H1 (cell line): ENCODE results near the gene NEGR1. TPM values are rescaled to one million over a fixed set of nuclear protein-coding genes. Genes with fewer than 3 reads are reported as not detected.

Source experiments
- CTCF ChIA-PET: fragments of 300-600 bp; sonication (Branson Sonifier 250); formaldehyde crosslinking; loops from one replicate; lab custom pipeline; 2021; ENCODE audit not compliant: partially characterized antibody; lab: Charles Lee
- POLR2A ChIA-PET: fragments of 300-600 bp; sonication (Branson Sonifier 250); formaldehyde crosslinking; loops from one replicate; lab custom pipeline; 2021; ENCODE audit warnings: inconsistent platforms; ENCODE audit not compliant: partially characterized antibody; lab: Charles Lee
- DNase-seq, 2 experiments: peaks; one replicate each; pipeline versions ENCODE4 v3.0.0 to v3.0.0-alpha.2; 2010 to 2022; ENCODE audit warnings: low spot score in 2 of 2, low read depth in 1 of 2, mixed read lengths in 1 of 2
- FAIRE-seq: peaks from 2 replicates; lab custom pipeline; 2011; peaks lifted over from hg19 to GRCh38; lab: Jason Lieb, UNC
- H2AFZ ChIP-seq: 2 replicates; pipeline ENCODE4 v1.8.1; 2012; ENCODE audit warnings: low read length, inconsistent platforms
- H2AK5ac ChIP-seq: 2 replicates; pipeline ENCODE4 v1.6.1; 2013; ENCODE audit warnings: low read depth, low read length
- H2BK120ac ChIP-seq: replicated peaks from 2 replicates; pipeline ENCODE3; 2013; ENCODE audit warnings: low read depth, low read length, inconsistent platforms
- H2BK12ac ChIP-seq: 2 replicates; pipeline ENCODE4 v1.6.1; 2013; ENCODE audit warnings: low read depth, low read length
- H2BK15ac ChIP-seq: 2 replicates; pipeline ENCODE4 v1.6.1; 2013; ENCODE audit warnings: low read length
- H2BK20ac ChIP-seq: 2 replicates; pipeline ENCODE4 v1.6.1; 2013; ENCODE audit warnings: low read length
- H2BK5ac ChIP-seq: 2 replicates; pipeline ENCODE4 v1.6.1; 2013; ENCODE audit warnings: low read depth, low read length
- H3K14ac ChIP-seq: 2 replicates; pipeline ENCODE4 v1.6.1; 2013; ENCODE audit warnings: inconsistent platforms; ENCODE audit not compliant: insufficient read length
- H3K18ac ChIP-seq: 2 replicates; pipeline ENCODE4 v1.6.1; 2013; ENCODE audit warnings: low read length; ENCODE audit errors: extremely low read depth
- H3K23ac ChIP-seq: 2 replicates; pipeline ENCODE4 v1.6.1; 2013; ENCODE audit warnings: inconsistent platforms; ENCODE audit not compliant: insufficient read length
- H3K23me2 ChIP-seq: 2 replicates; pipeline ENCODE4 v1.6.1; 2013; ENCODE audit warnings: low read depth, low read length
- H3K27ac ChIP-seq: 2 replicates; pipeline ENCODE4 v1.6.1; 2011; ENCODE audit warnings: low read depth, low read length, inconsistent platforms
- H3K27me3 ChIP-seq, 4 experiments: replicated peaks in 1 of 4; 1 replicate in 1 of 4; 2 replicates in 3 of 4; pipeline versions ENCODE4 v1.6.1 to v1.8.1; 2011 to 2013; ENCODE audit warnings: low read length in 3 of 4, mild to moderate bottlenecking in 3 of 4, inconsistent platforms in 2 of 4, mixed read lengths in 2 of 4, moderate library complexity in 1 of 4; ENCODE audit not compliant: control insufficient read depth in 3 of 4, insufficient read depth in 3 of 4; ENCODE audit errors: extremely low read depth in 1 of 4
- H3K36me3 ChIP-seq, 4 experiments: 2 replicates each; pipeline versions ENCODE4 v1.6.1 to v1.8.1; 2011 to 2013; ENCODE audit warnings: mild to moderate bottlenecking in 4 of 4, low read length in 3 of 4, moderate library complexity in 2 of 4, control low read depth in 1 of 4, inconsistent platforms in 1 of 4; ENCODE audit not compliant: insufficient read depth in 4 of 4, control insufficient read depth in 2 of 4
- H3K4ac ChIP-seq: replicated peaks from 2 replicates; pipeline ENCODE3; 2013; ENCODE audit warnings: low read length, low read depth, mixed read lengths, inconsistent platforms; ENCODE audit not compliant: insufficient read length
- H3K4me1 ChIP-seq, 4 experiments: replicated peaks in 1 of 4; 1 replicate in 1 of 4; 2 replicates in 3 of 4; pipeline versions ENCODE4 v1.6.1 to v1.8.1; 2011 to 2013; ENCODE audit warnings: low read length in 3 of 4, inconsistent platforms in 2 of 4, mixed read lengths in 1 of 4; ENCODE audit not compliant: insufficient read depth in 4 of 4, control insufficient read depth in 3 of 4
- H3K4me2 ChIP-seq, 2 experiments: 2 replicates each; pipeline versions ENCODE4 v1.6.1 to v1.8.1; 2011 to 2013; ENCODE audit warnings: low read depth in 2 of 2, low read length in 2 of 2, control low read depth in 1 of 2, inconsistent platforms in 1 of 2, mild to moderate bottlenecking in 1 of 2; ENCODE audit not compliant: insufficient read depth in 1 of 2
- H3K4me3 ChIP-seq, 4 experiments: fragments of 200-600, 300-600 bp in 1 of 4; sonication (generic), shearing (Covaris generic), sonication (Bioruptor Twin) in 1 of 4; 2 replicates each; pipeline versions ENCODE4 v1.5.1 to v1.8.1; 2011 to 2016; ENCODE audit warnings: low read length in 4 of 4, low read depth in 3 of 4, control low read depth in 2 of 4, inconsistent platforms in 2 of 4, mild to moderate bottlenecking in 2 of 4, mixed read lengths in 1 of 4, moderate library complexity in 1 of 4; ENCODE audit not compliant: insufficient read depth in 2 of 4; ENCODE audit errors: extremely low read depth in 1 of 4
- H3K56ac ChIP-seq: replicated peaks from 2 replicates; pipeline ENCODE3; 2013; ENCODE audit warnings: low read depth, mild to moderate bottlenecking, mixed read lengths, low read length, inconsistent platforms; ENCODE audit not compliant: insufficient read length
- H3K79me1 ChIP-seq: 2 replicates; pipeline ENCODE4 v1.6.1; 2013; ENCODE audit warnings: low read depth, low read length, control low read depth
- H3K79me2 ChIP-seq, 2 experiments: 2 replicates each; pipeline versions ENCODE4 v1.6.1 to v1.8.1; 2012 to 2013; ENCODE audit warnings: low read length in 2 of 2, mild to moderate bottlenecking in 2 of 2, inconsistent platforms in 1 of 2; ENCODE audit not compliant: insufficient read depth in 2 of 2, control insufficient read depth in 1 of 2
- H3K9ac ChIP-seq, 4 experiments: replicated peaks in 1 of 4; 1 replicate in 1 of 4; 2 replicates in 3 of 4; pipeline versions ENCODE4 v1.6.1 to v1.8.1; 2011 to 2013; ENCODE audit warnings: low read depth in 3 of 4, low read length in 3 of 4, control low read depth in 2 of 4, mild to moderate bottlenecking in 2 of 4, moderate library complexity in 2 of 4, inconsistent platforms in 1 of 4; ENCODE audit errors: extremely low read depth in 1 of 4
- H3K9me3 ChIP-seq, 2 experiments: 2 replicates each; pipeline versions ENCODE4 v1.6.1 to v1.8.1; 2012 to 2013; ENCODE audit warnings: mild to moderate bottlenecking in 2 of 2, moderate library complexity in 2 of 2, control low read depth in 1 of 2, inconsistent platforms in 1 of 2, low read depth in 1 of 2, low read length in 1 of 2, mixed read lengths in 1 of 2; ENCODE audit not compliant: insufficient read depth in 2 of 2
- H4K20me1 ChIP-seq, 2 experiments: replicated peaks in 1 of 2; 2 replicates each; pipeline versions ENCODE3 to v1.8.1; 2011 to 2013; ENCODE audit warnings: inconsistent platforms in 2 of 2, low read length in 2 of 2, mild to moderate bottlenecking in 1 of 2; ENCODE audit not compliant: insufficient read depth in 2 of 2, control insufficient read depth in 1 of 2
- H4K5ac ChIP-seq: 2 replicates; pipeline ENCODE4 v1.6.1; 2013; ENCODE audit warnings: low read length, low read depth, mixed read lengths, inconsistent platforms; ENCODE audit not compliant: insufficient read length
- H4K8ac ChIP-seq: 2 replicates; pipeline ENCODE4 v1.8.0; 2013; ENCODE audit warnings: mild to moderate bottlenecking, moderate library complexity, low read length, inconsistent platforms; ENCODE audit not compliant: insufficient read depth; ENCODE audit errors: extremely low read depth
- H4K91ac ChIP-seq: replicated peaks from 2 replicates; pipeline ENCODE3; 2013; ENCODE audit warnings: low read length, mixed read lengths, inconsistent platforms; ENCODE audit not compliant: insufficient read length
- CREB1 ChIP-seq: IDR thresholded peaks from 2 replicates; pipeline ENCODE4 v1.6.1; 2012; ENCODE audit warnings: inconsistent platforms
- KDM1A ChIP-seq: fragments of 200-600, 300-600 bp; sonication (generic); IDR thresholded peaks from 2 replicates; pipeline ENCODE4 v1.7.1; 2016; ENCODE audit warnings: mild to moderate bottlenecking, low read length, borderline replicate concordance
- MAFK ChIP-seq: IDR thresholded peaks from 2 replicates; pipeline ENCODE4 v1.6.1; 2012; ENCODE audit warnings: low read depth, mild to moderate bottlenecking, improper control_type of control experiment, low read length
- NANOG ChIP-seq: IDR thresholded peaks from 2 replicates; pipeline ENCODE4 v1.6.1; 2011; ENCODE audit warnings: low read length, low read depth, mild to moderate bottlenecking, inconsistent platforms; ENCODE audit not compliant: insufficient read depth, poor library complexity, severe bottlenecking
- POLR2A ChIP-seq, 2 experiments: IDR thresholded peaks; 1 replicate in 1 of 2; 2 replicates in 1 of 2; pipeline ENCODE4 v1.6.1; 2011; ENCODE audit warnings: low read depth in 2 of 2, low read length in 2 of 2, mild to moderate bottlenecking in 2 of 2; ENCODE audit errors: control extremely low read depth in 1 of 2
- RBBP5 ChIP-seq: IDR thresholded peaks from 2 replicates; pipeline ENCODE4 v1.7.1; 2012; ENCODE audit warnings: low read depth, mild to moderate bottlenecking, inconsistent platforms, low read length, moderate library complexity, borderline replicate concordance
- SAP30 ChIP-seq: fragments of 300-600 bp; sonication (generic); IDR thresholded peaks from 2 replicates; pipeline ENCODE4 v1.7.1; 2012; ENCODE audit warnings: low read length, moderate library complexity, mild to moderate bottlenecking, inconsistent platforms; ENCODE audit not compliant: insufficient read depth, insufficient replicate concordance
- SIX5 ChIP-seq: IDR thresholded peaks from 2 replicates; pipeline ENCODE4 v1.6.1; 2011; ENCODE audit warnings: mild to moderate bottlenecking, low read depth, low read length
- TAF7 ChIP-seq: optimal IDR thresholded peaks from 2 replicates; pipeline ENCODE3; 2011; ENCODE audit warnings: low read depth, mild to moderate bottlenecking, inconsistent platforms, low read length, moderate library complexity, borderline replicate concordance
- WGBS, 2 experiments: shearing (Covaris generic) in 1 of 2; methylation state at CpG; one replicate each; pipeline versions ENCODE4 v1.1.6 to v1.1.7; 2013 to 2015; ENCODE audit warnings: low lambda C conversion rate in 2 of 2, mixed read lengths in 2 of 2, inconsistent platforms in 1 of 2, low coverage in 1 of 2, missing lambda C conversion rate in 1 of 2; ENCODE audit not compliant: insufficient replicate concordance in 2 of 2, insufficient coverage in 1 of 2, insufficient read length in 1 of 2; ENCODE audit errors: extremely low coverage in 1 of 2, missing lambda C conversion rate in 1 of 2; 5-methylcytosine and 5-hydroxymethylcytosine counted together
- polyA plus RNA-seq, 7 experiments: library from polyadenylated mRNA; depleted of rRNA in 3 of 7; stranded (reverse) in 5 of 7; unstranded in 2 of 7; fragments of >200 nt in 5 of 7; fragments of 200-250 nt in 2 of 7; gene quantifications; 1 replicate in 5 of 7; 2 replicates in 1 of 7; 4 replicates in 1 of 7; pipeline versions ENCODE4 v1.2.1 to v1.2.3, GENCODE V29; 2011 to 2013; ENCODE audit warnings: missing spikeins in 2 of 7, mixed read lengths in 2 of 7
- total RNA-seq: library from RNA; stranded (reverse); fragmentation: NEBNext Ultra II Directional; extraction: Animal tissue kit (Norgen Biotek cat#: 25700); gene quantifications from 2 replicates; pipeline ENCODE4 v1.2.1, GENCODE V29; 2021
- TF ChIP-seq, protein P1 (sequence below), 3 experiments: IDR thresholded peaks; 1 replicate in 2 of 3; 2 replicates in 1 of 3; pipeline versions ENCODE4 v1.5.1 to v1.6.1; 2011; ENCODE audit warnings: low read length in 3 of 3, mild to moderate bottlenecking in 3 of 3, inconsistent platforms in 2 of 3, low read depth in 1 of 3, moderate library complexity in 1 of 3; ENCODE audit not compliant: insufficient read depth in 1 of 3; ENCODE audit errors: control extremely low read depth in 1 of 3
- TF ChIP-seq, protein P2 (sequence below): IDR thresholded peaks from 2 replicates; pipeline ENCODE4 v1.6.1; 2012; ENCODE audit warnings: inconsistent platforms

NEGR1 gene
- total and polyA plus RNA-seq, 2 of the 8 experiments (the other 6 are each of a cell fraction or from before 2014, with no cell fraction given) = 0.71 to 1.3 TPM

DNA sequence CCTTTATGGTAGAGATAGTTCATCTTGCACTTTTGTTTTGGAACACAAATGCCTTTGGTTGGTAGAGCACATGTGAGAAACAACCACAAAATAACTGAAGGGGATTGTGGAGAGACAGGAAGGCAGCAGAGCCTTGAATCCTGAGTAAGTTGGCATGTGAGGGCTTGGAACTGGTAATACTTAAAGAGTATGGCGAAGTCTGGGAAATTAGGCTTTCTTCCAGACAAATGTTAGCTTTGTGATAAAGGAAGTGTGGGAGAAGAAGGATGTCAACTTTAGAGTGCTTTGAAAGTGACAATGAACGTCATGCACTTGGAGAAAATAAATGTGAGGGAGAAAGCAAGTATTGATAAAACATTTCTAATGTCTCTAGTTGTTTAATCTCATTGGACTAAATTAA is 725.2 kb downstream of the NEGR1 start:
- no peaks in the 10 kb centered on the region for H3K36me3 ChIP-seq
- no peak overlapping the region for H3K9ac ChIP-seq
- ChIA-PET CTCF (no interaction called here), POLR2A (no interaction called here)
- H4K20me1 ChIP-seq = no peaks in the 10 kb centered on the region
- no peak overlapping the region for H4K8ac ChIP-seq
- 88% methylated on average over 2 of the region's 2 CpGs; no CpG with 5 or more reads in 1 of the 2 experiments for WGBS, 2 experiments
- H3K14ac ChIP-seq = no peak overlapping the region
- no peaks in the 10 kb centered on the region; a peak in 1 of 7 replicates for H3K27me3 ChIP-seq
- no peak overlapping the region for H2BK5ac ChIP-seq
- DNase-seq (no peak), FAIRE-seq (no peak)
- H3K18ac ChIP-seq = no peak overlapping the region
- H3K79me1 ChIP-seq = no peaks in the 10 kb centered on the region
- H4K91ac ChIP-seq = no peak overlapping the region
- H3K23ac ChIP-seq = no peak overlapping the region
- no peak overlapping the region for H3K27ac ChIP-seq
- H3K4me1 ChIP-seq = no peaks in the 10 kb centered on the region
- no peak overlapping the region for H3K4me2 ChIP-seq
- H3K4me3 ChIP-seq = no peak overlapping the region
- H3K4ac ChIP-seq = no peak overlapping the region
- no peak overlapping the region for H4K5ac ChIP-seq
- H2BK15ac ChIP-seq = no peak overlapping the region
- no peaks in the 10 kb centered on the region for H3K9me3 ChIP-seq
- H2BK12ac ChIP-seq = no peak overlapping the region
- no peak overlapping the region for H2BK20ac ChIP-seq
- H3K56ac ChIP-seq = no peak overlapping the region
- no peak overlapping the region for H2AK5ac ChIP-seq
- no peaks in the 10 kb centered on the region for H3K23me2 ChIP-seq
- H3K79me2 ChIP-seq = no peaks in the 10 kb centered on the region
- H2AFZ ChIP-seq = no peak overlapping the region
- no peak overlapping the region for H2BK120ac ChIP-seq
- TF ChIP-seq POLR2A (IDR thresholded peaks at IDR 0.05; ENCODE audit: control extremely low read depth in 1 of 2, low read depth in 2 of 2, low read length in 2 of 2) = no peak
- TF ChIP-seq, protein P1, sequence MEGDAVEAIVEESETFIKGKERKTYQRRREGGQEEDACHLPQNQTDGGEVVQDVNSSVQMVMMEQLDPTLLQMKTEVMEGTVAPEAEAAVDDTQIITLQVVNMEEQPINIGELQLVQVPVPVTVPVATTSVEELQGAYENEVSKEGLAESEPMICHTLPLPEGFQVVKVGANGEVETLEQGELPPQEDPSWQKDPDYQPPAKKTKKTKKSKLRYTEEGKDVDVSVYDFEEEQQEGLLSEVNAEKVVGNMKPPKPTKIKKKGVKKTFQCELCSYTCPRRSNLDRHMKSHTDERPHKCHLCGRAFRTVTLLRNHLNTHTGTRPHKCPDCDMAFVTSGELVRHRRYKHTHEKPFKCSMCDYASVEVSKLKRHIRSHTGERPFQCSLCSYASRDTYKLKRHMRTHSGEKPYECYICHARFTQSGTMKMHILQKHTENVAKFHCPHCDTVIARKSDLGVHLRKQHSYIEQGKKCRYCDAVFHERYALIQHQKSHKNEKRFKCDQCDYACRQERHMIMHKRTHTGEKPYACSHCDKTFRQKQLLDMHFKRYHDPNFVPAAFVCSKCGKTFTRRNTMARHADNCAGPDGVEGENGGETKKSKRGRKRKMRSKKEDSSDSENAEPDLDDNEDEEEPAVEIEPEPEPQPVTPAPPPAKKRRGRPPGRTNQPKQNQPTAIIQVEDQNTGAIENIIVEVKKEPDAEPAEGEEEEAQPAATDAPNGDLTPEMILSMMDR (IDR thresholded peaks at IDR 0.05; ENCODE audit: control extremely low read depth in 1 of 3, insufficient read depth in 1 of 3, low read depth in 1 of 3, low read length in 3 of 3) = no peak
- no peak for TF ChIP-seq NANOG
- TF ChIP-seq KDM1A = no peak
- TF ChIP-seq CREB1 = no peak
- no peak for TF ChIP-seq SIX5
- no peak for TF ChIP-seq TAF7
- no peak for TF ChIP-seq MAFK
- TF ChIP-seq SAP30 = no peak
- TF ChIP-seq RBBP5 = no peak
- TF ChIP-seq, protein P2, sequence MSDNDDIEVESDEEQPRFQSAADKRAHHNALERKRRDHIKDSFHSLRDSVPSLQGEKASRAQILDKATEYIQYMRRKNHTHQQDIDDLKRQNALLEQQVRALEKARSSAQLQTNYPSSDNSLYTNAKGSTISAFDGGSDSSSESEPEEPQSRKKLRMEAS = no peak
